GF-D8 (cell line): ENCODE measurements around the gene KLHDC7B.
A peak's percentile ranks its signal among the peaks of the same experiment; 100 is the strongest.

Source experiments
- DNase-seq: peaks from one replicate; lab custom pipeline; 2025; lab: John Stamatoyannopoulos, UW

KLHDC7B gene

DNA sequence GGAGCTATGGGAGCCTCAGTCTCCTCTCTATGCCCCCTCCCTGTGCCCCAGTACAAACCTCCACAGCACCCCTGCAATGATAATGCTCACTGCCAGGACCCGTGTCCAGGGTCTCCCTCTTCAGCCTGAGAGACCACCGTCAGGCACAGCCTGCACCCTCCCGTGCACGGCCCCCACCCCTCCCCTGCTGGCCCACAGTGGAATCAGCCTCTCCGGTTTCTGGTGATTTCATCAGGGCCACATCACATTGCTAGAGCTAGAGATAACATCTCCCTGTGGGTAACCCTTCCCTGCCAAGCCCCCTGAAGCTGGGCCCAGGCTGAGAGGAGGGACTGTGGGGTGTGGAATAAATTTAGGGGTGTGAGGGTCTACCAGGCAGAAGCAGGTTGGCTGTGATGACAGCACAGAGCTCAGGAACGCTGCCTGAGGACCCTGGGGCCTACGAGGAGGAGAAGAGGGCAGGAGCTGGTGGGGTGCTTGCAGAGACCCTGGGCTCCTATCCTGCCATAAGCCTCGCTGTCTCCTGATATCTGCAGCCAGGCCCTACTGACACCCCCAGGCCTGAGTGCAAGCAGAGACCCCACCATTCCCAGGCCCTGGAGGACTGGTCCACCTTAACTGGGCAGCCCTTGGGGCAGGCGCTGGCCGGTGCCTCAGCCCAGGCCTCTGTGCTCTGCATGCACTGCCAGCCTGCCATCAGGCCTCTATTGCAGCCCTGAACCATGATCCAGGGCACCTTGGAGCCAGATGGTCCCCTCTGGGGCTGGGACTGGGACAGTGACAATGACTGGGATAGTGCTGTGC, at the start of gene KLHDC7B:
Gene KLHDC7B, plus strand, starts transcription at position 378 of the 804 bp plus-strand sequence. Its CDS starts 345 bp downstream, at position 723.
- peak; percentile 43 for DNase-seq

GRCh38 chr22:50497093-50497492, 48.6 kb upstream of the KLHDC7B start:
- DNase-seq: no peak

DNA sequence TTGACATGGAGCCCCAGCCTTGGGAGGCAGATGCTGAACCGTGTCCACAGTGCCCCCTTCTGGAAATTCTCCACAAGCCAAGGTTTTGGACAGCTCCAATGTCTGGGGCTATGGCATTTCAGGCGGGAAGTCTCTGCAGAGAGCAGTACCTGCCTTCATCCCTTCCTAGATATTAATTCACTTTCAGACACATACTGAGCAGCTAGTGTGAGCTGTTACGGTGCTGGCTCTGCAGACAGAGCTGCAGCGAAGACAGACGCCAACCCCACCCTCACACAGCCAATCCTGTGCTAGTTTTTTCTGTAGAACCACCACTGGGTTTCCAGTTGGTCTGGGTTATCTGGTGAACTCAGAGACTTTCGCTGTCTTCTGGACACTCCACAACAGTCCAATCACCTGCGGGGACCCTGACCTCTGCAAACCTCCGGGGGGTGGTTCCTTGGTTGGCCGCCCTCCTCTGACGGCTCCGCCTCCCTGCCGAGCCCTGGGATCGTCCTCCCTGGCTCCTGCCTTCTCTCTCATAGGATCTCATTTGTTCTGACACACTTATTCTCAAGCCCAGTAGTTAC, 47.3 kb upstream of the KLHDC7B start:
- DNase-seq: peak; percentile 8

DNA sequence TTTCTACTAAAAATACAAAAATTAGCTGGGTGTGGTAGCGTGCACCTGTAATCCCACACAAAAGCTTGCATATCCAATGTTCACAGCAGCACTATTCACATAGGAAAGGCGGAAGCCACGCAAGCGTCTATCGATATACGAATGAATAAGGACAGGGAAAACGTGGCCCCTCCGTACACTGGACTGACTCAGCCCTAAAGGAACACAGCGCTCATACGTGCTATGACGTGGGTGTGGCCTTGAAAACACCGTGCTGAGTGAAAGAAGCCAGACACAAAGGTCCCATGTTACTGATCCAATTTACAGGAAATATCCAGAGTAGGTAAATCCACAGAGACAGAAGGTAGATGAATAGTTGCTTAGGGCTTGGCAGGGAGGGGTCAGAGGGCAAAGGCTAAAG, 45.2 kb upstream of the KLHDC7B start:
- DNase-seq: no peak

- DNase-seq: no peak
These were observed 43.6 kb upstream of the KLHDC7B start for GRCh38 chr22:50502096-50502495.

DNA sequence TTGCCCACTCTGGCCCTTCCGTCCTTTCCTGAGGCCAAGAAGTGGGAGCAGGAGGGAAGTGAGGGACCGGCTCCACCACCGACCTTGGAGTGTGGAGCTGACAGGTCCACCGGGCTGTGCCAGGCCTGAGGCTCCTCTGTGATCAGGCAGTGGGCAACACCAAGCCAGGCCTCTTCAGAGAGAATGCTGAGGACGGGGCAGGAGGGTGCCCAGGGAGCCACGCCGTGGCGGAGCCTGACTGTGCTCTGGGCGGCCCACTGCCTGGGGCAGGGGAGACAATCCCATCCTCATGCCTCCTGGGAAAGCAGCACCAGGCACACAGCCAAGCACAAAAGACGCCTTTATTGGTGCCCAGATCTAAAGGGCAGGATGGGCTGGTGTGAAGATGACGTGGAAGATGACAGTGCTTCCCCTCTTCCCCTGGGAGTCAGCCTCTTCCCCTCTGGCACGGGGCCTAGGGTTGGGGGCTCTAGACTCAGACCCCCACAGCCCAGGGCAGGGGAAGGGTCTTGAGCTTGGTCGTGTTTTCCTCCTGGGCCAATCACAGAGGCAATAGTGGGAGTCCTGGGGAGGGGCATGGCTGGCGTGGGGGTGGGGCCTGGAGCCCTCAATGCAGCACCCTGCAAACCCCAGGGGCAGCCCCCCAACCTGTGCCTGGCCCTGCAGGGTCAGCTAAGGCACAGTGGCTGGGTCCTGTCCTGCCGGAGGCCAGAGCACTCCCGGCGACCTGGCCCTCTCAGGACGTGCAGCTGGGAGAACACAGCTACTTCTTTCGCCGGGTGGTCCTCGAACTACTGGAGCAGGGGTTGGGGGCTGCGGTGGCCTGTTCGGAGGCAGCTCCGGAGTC, 42.8 kb upstream of the KLHDC7B start:
- no peak for DNase-seq

DNA sequence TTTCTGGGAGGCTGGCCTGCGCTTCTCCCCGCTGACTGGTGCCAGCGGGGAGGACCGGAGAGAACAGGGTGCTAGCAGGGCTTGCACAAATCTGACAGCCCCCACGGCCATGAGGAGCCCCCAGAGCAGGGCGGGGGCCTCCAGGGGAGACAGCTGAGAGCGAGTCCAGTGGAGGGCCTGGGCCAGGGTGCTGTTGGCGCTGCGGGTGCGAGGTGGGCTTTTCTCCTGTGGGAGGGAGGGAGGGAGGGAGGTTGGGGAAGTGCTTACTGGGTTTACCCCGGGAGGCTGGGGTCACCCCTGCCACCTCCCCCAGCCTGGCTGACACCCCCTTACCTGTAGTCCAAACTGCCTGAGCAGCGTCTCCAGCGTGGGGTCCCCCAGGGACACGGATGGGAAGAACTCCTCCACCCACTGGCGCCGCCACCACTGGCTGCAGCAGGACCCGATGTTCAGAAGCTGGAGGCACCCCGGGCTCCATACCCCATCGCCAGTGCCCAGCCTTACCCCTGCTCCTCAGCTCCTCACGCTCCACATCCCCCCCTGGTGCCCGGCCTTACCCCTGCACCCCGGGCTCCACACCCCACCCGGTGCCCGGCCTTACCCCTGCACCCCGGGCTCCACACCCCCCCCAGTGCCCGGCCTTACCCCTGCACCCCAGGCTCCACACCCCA, 42.1 kb upstream of the KLHDC7B start:
- no peak for DNase-seq

- DNase-seq: no peak
These were observed 41.1 kb upstream of the KLHDC7B start for GRCh38 chr22:50504369-50505211.

DNA sequence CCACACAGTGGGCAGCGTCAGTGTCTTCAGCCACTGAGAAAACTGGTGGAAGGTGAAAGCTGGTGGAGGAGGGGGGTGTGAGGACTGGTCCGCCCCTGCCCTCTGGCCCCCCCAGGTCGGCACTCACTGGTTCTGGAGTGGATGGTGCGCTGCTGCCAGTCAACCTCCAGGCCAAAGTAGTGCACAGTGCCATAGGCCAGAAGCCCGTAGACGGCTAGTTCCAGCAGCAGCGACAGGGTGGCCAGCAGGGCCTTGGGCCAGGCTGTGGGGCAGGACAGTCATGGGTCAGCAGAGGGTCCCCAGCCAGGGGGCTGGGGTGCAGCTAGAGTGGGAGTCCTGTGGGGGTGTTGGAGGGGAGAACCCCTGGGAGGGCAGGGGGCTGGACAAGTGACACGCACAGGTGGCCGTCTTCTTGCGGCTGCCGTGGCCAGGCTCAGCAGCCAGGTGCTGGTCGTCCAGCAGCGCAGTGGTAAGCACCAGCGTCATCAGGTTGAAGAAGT, 40.4 kb upstream of the KLHDC7B start:
- no peak for DNase-seq

DNA sequence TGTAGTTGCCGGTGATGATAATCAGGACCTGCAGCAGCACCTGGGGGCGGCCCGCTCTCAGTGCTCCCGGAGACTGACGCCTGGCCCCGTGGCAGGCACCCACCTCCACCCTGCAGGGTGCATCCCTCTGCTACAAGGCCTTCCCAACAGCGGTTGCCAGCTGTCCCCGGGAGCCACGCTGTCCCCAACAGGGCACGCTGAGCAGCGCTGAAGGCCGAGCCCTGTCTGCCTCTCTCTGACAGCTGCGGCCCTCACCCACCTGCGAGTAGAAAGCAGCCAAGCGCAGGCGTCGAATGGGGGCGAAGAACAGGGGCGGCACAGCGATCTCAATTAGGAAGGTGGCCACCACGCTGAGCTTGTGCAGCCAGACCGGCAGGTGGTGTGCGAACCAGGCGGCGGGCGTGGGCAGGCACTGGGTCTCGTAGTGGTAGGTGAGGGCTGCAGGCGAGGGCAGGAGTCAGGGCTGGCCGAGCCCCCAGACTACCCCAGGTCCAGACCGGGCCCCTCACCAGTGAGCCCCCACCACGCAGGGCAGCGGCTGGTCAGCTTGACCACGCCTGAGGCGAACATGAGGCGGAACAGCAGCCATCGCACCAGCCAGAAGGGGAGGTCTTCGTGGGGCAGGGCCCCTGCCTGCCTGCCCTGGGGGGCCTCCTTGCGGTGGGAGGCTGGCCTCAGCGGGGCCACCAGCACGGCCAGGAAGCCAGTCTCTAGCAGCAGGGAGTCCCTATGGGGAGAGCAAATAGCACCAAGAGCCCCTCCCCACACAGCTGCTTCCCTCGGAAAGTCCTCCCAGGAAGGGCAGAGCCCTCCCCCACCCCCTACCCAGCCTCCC, 39.7 kb upstream of the KLHDC7B start:
- no peak for DNase-seq

GRCh38 chr22:50506611-50507420, 38.9 kb upstream of the KLHDC7B start:
- no peak for DNase-seq

DNA sequence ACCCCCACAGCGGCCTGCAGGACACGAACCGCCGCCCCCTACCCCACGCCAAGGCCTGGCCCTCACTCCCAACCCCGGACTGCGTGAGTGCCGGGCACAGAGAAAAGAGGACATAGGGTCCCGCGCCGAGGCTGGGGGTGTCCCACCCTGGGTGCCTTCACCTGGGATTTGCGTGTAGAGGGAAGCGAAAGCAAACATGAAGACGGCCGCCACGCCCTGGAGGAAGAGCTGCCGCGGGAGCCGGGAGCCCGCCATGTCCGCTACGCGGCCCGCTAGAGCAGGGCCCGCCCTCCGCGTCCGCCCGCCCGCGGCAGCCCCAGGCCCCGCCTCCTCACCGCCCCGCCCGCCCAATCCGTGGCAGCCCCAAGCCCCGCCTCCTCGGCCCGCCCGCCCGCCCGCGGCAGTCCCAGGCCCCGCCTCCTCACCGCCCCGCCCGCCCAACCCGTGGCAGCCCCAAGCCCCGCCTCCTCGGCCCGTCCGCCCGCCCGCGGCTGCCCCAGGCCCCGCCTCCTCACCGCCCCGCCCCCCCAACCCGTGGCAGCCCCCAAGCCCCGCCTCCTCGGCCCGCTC, 38.2 kb upstream of the KLHDC7B start, which contains the start of gene LMF2:
Gene LMF2, minus strand, starts transcription at position 282 of the 570 bp plus-strand sequence. Its CDS starts 27 bp downstream, at position 255.
- no peak for DNase-seq

DNA sequence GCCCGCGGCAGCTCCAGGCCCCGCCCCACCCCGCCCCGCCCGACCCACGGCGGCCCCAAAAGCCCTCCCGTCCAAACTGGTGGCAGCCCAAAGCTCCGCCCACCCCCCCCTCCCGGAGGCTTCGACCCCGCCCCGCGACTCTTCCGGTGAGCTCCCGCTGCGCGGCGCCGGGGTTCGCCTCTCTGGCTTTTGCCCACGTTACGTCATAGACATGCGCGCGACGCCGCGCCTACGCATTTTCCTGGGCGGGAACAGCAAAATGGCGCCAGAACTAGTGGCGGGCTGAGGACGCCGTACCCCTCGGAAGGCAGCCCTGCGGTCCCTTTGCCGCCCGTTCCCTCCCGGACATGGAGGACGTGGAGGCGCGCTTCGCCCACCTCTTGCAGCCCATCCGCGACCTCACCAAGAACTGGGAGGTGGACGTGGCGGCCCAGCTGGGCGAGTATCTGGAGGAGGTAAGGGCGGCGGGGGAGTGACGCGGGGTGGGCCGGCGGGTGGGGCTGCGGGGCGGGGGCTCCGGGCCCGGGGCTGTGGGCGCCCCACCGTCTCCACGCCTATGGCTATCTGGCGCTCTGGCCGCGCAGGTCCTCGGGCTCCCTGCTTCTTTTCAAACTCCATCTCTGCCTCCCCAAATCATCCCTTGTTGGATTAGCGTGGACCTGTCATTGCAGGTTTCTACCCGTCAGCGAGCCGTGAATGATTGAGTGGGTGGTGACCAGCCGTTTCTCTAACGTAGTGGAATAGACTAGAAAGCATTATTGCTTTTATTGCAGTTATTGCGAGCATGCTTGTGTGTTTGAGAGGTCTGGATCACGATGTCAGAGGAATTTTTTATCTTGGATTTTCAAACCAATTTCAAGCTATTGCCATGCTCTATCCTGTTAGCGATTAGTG, 37.5 kb upstream of the KLHDC7B start, which contains the start of gene NCAPH2:
Gene NCAPH2, plus strand, starts transcription at position 234 of the 894 bp plus-strand sequence. Its CDS starts 114 bp downstream, at position 348.
- peak; percentile 91 for DNase-seq

DNA sequence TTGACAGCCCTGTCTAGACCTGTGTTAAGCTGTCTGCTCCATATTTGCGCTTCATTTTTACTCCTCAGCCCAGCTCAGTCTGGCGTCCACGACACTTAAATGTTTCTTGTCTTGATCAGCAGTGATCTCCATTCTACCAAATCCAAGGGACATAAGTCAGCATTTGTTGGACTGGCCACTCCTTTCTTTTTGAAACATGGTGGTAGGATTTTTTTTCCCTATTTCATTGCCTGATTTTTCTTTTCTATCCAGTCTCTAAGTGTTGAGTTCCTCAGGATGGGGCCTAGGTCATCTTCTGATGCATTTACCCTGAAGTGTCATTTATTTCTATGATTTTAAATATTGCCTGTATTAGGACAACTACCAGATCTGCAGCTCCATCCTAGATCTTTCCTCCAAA, 36.8 kb upstream of the KLHDC7B start:
- no peak for DNase-seq

DNA sequence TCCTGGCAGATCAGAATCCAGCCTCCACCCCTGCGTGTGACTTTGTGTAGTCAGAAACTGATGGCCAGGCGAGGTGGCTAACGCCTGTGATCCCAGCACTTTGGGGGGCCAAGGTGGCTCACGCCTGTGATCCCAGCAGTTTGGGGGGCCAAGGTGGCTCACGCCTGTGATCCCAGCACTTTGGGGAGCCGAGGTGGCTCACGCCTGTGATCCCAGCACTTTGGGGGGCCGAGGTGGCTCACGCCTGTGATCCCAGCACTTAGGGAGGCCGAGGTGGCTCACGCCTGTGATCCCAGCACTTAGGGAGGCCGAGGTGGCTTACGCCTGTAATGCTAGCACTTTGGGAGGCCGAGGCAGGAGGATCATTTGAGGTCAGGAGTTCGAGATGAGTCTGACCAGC, 32.5 kb upstream of the KLHDC7B start:
- DNase-seq: no peak

DNA sequence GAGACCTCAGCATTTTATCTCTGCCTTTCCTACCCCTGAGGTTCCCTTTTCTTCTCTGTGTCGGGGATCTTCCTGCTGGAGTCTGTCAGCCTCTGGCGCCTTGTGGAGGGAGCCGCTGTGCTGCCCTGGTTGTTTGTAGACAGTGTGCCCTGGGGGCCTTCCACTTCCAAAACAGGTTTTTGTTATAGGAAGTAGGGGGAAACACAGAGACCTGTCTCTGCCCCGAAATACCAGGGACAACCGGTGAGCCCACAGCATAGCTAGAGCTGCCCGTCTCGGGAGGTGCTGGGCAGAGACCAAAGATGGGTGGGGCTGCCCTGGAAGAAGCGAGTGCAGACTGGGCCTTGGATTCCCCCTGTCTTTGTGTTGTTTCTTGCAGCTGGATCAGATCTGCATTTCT, 29.6 kb upstream of the KLHDC7B start:
- DNase-seq: no peak

GRCh38 chr22:50516891-50517290, 28.8 kb upstream of the KLHDC7B start:
- no peak for DNase-seq
